Measurements from ENCODE around the gene ITM2C.

DNA sequence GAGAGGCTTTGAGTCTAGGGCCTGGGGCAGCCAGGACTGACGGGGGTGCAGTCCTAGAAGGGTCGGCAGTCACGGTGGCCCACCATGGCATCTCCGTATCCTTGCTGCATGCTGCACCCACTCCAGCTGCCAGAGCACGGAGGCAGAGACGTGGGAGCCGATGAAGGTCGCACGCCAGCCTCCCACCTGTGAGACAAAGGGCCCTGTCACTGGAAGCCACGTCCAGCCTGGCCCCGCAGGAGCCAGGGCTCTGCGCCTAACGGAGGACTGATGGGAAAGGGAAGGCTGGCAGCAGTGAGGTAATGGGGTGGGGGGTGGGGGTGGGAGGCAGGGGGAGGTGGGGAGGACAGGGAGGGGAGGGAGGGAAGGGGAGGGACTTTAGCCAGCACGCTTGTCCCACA is 21.9 kb downstream of the ITM2C start:
- TF ChIP-seq, protein P1, sequence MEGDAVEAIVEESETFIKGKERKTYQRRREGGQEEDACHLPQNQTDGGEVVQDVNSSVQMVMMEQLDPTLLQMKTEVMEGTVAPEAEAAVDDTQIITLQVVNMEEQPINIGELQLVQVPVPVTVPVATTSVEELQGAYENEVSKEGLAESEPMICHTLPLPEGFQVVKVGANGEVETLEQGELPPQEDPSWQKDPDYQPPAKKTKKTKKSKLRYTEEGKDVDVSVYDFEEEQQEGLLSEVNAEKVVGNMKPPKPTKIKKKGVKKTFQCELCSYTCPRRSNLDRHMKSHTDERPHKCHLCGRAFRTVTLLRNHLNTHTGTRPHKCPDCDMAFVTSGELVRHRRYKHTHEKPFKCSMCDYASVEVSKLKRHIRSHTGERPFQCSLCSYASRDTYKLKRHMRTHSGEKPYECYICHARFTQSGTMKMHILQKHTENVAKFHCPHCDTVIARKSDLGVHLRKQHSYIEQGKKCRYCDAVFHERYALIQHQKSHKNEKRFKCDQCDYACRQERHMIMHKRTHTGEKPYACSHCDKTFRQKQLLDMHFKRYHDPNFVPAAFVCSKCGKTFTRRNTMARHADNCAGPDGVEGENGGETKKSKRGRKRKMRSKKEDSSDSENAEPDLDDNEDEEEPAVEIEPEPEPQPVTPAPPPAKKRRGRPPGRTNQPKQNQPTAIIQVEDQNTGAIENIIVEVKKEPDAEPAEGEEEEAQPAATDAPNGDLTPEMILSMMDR (optimal IDR thresholded peaks at IDR 0.05 in 1 of 3, IDR thresholded peaks at IDR 0.05 in 1 of 3, conservative IDR thresholded peaks at IDR 0.05 in 1 of 3; ENCODE audit: extremely low read depth in 1 of 3, insufficient read depth in 2 of 3, low read length in 3 of 3): no peak
- TF ChIP-seq EZH2 (IDR thresholded peaks at IDR 0.05; ENCODE audit: low read length): no peak
